WTC11 (cell line): ENCODE measurements around the gene AURKB. TPM values are rescaled to one million over a fixed set of nuclear protein-coding genes. Genes with fewer than 3 reads are reported as not detected.

ENCODE experiments used
- ATAC-seq: fragments of 200-7000 bp; cut with Tn5 transposase; 2 replicates; pipeline ENCODE4 v1.10.0; 2021; ENCODE audit warnings: mild to moderate bottlenecking, moderate library complexity
- CTCF ChIA-PET: fragments of 300-600 bp; sonication (Branson Sonifier 250); formaldehyde crosslinking; loops from one replicate; lab custom pipeline; 2021; ENCODE audit warnings: antibody characterized with exemption; lab: Charles Lee
- POLR2A ChIA-PET: fragments of 350-600 bp; sonication (Branson Sonifier 250); formaldehyde crosslinking; loops from one replicate; lab custom pipeline; 2021; ENCODE audit warnings: antibody characterized with exemption; lab: Charles Lee
- DNase-seq: peaks from one replicate; pipeline ENCODE4 v3.0.0; 2021; ENCODE audit warnings: low spot score
- H3K27ac Mint-ChIP-seq: 2 replicates; pipeline ENCODE4 v1.8.0; 2021; ENCODE audit warnings: mixed read lengths
- H3K27me3 Mint-ChIP-seq: 2 replicates; pipeline ENCODE4 v1.8.0; 2021; ENCODE audit warnings: low read depth, mild to moderate bottlenecking, moderate library complexity, mixed read lengths
- H3K36me3 Mint-ChIP-seq: 2 replicates; pipeline ENCODE4 v1.8.0; 2021; ENCODE audit warnings: mixed read lengths
- H3K4me1 Mint-ChIP-seq: 2 replicates; pipeline ENCODE4 v1.8.0; 2022; ENCODE audit warnings: mixed read lengths
- H3K4me3 Mint-ChIP-seq: 2 replicates; pipeline ENCODE4 v1.8.0; 2021; ENCODE audit warnings: mild to moderate bottlenecking, moderate library complexity, mixed read lengths
- H3K9me3 Mint-ChIP-seq: 2 replicates; pipeline ENCODE4 v1.8.0; 2021; ENCODE audit warnings: mixed read lengths
- ARID4B ChIP-seq: sonication (generic); formaldehyde crosslinking; IDR thresholded peaks from 2 replicates; pipeline ENCODE4 v1.8.0; 2023; ENCODE audit warnings: missing genetic modification reagents, mild to moderate bottlenecking, borderline replicate concordance
- ATF1 ChIP-seq: sonication (generic); formaldehyde crosslinking; IDR thresholded peaks from 2 replicates; pipeline ENCODE4 v1.8.1; 2023; ENCODE audit warnings: mild to moderate bottlenecking, moderate library complexity, missing genetic modification reagents
- ATF6 ChIP-seq: sonication (generic); formaldehyde crosslinking; IDR thresholded peaks from 2 replicates; pipeline ENCODE4 v1.8.1; 2023; ENCODE audit warnings: mild to moderate bottlenecking, missing genetic modification reagents
- CREM ChIP-seq: sonication (generic); formaldehyde crosslinking; IDR thresholded peaks from 2 replicates; pipeline ENCODE4 v1.8.1; 2022; ENCODE audit warnings: mild to moderate bottlenecking, missing genetic modification reagents, moderate library complexity
- FOXJ3 ChIP-seq: sonication (generic); formaldehyde crosslinking; IDR thresholded peaks from 2 replicates; pipeline ENCODE4 v1.9.0; 2021; ENCODE audit warnings: missing genetic modification reagents, mild to moderate bottlenecking, borderline replicate concordance
- GTF2I ChIP-seq: fragments of 250-450 bp; sonication (Bioruptor Pico); conservative IDR thresholded peaks from 2 replicates; pipeline ENCODE4 v1.4.0; 2021; ENCODE audit warnings: mild to moderate bottlenecking
- HMGXB4 ChIP-seq: sonication (generic); formaldehyde crosslinking; IDR thresholded peaks from 2 replicates; pipeline ENCODE4 v1.8.1; 2023; ENCODE audit warnings: mild to moderate bottlenecking, moderate library complexity, missing genetic modification reagents
- NR2C2 ChIP-seq: sonication (generic); formaldehyde crosslinking; IDR thresholded peaks from 2 replicates; pipeline ENCODE4 v1.8.0; 2022; ENCODE audit warnings: mild to moderate bottlenecking, missing genetic modification reagents
- PRDM15 ChIP-seq: sonication (generic); formaldehyde crosslinking; IDR thresholded peaks from 2 replicates; pipeline ENCODE4 v1.8.0; 2022; ENCODE audit warnings: missing genetic modification reagents
- RELA ChIP-seq: sonication (generic); formaldehyde crosslinking; IDR thresholded peaks from 2 replicates; pipeline ENCODE4 v1.8.1; 2022; ENCODE audit warnings: missing genetic modification reagents, mild to moderate bottlenecking, borderline replicate concordance
- SMAD4 ChIP-seq: sonication (generic); formaldehyde crosslinking; IDR thresholded peaks from 2 replicates; pipeline ENCODE4 v1.8.0; 2022; ENCODE audit warnings: mild to moderate bottlenecking, missing genetic modification reagents
- TEAD1 ChIP-seq: sonication (generic); formaldehyde crosslinking; IDR thresholded peaks from 2 replicates; pipeline ENCODE4 v1.8.0; 2022; ENCODE audit warnings: mild to moderate bottlenecking, missing genetic modification reagents
- TP53 ChIP-seq: sonication (generic); formaldehyde crosslinking; IDR thresholded peaks from 2 replicates; pipeline ENCODE4 v1.8.1; 2023; ENCODE audit warnings: mild to moderate bottlenecking, missing genetic modification reagents
- USF2 ChIP-seq: sonication (generic); formaldehyde crosslinking; IDR thresholded peaks from 2 replicates; pipeline ENCODE4 v1.8.1; 2023; ENCODE audit warnings: mild to moderate bottlenecking, missing genetic modification reagents, moderate library complexity
- ZBTB21 ChIP-seq: sonication (generic); formaldehyde crosslinking; IDR thresholded peaks from 2 replicates; pipeline ENCODE4 v1.8.1; 2023; ENCODE audit warnings: mild to moderate bottlenecking, missing genetic modification reagents, borderline replicate concordance
- ZNF121 ChIP-seq: sonication (generic); formaldehyde crosslinking; IDR thresholded peaks from 2 replicates; pipeline ENCODE4 v1.8.0; 2023; ENCODE audit warnings: missing genetic modification reagents
- ZNF232 ChIP-seq: sonication (generic); formaldehyde crosslinking; IDR thresholded peaks from 2 replicates; pipeline ENCODE4 v1.8.0; 2022; ENCODE audit warnings: mild to moderate bottlenecking, missing genetic modification reagents
- ZNF423 ChIP-seq: fragments of 250-450 bp; sonication (Bioruptor Pico); IDR thresholded peaks from 2 replicates; pipeline ENCODE4 v2.1.2; 2022; ENCODE audit warnings: mild to moderate bottlenecking, moderate library complexity
- ZNF512 ChIP-seq: sonication (generic); formaldehyde crosslinking; IDR thresholded peaks from 2 replicates; pipeline ENCODE4 v1.8.1; 2022; ENCODE audit warnings: missing genetic modification reagents, borderline replicate concordance
- ZSCAN18 ChIP-seq: fragments of 250-450 bp; sonication (Bioruptor Pico); IDR thresholded peaks from 2 replicates; pipeline ENCODE4 v2.1.2; 2022; ENCODE audit warnings: mild to moderate bottlenecking, moderate library complexity
- total RNA-seq: library from RNA; stranded (reverse); gene quantifications from 3 replicates; pipeline ENCODE4 v1.2.3, GENCODE V29; 2021

AURKB gene
- total RNA-seq, 1 experiment from 2014 or later = 215 TPM

GRCh38 chr17:8248751-8249607 is 38.6 kb upstream of the AURKB start, which contains the start of gene PFAS:
PFAS (plus strand) TSS chr17:8249289; CDS start chr17:8253938, 4,649 bp downstream.
- peaks cover 17% of the 10 kb centered on the region for H3K4me1 Mint-ChIP-seq
- POLR2A ChIA-PET = interaction anchor here (0.8 to 4.7 kb wide), 10 partner anchors 22 to 127 kb away, joined by 3 to 31 read pairs (median 6); partner anchors contain the start of genes PER1, RANGRF and SLC25A35
- H3K4me3 Mint-ChIP-seq = peak within 1 kb of the TSS; percentile 97
- peak within 1 kb of the TSS; percentile 99 for H3K27ac Mint-ChIP-seq
- CTCF ChIA-PET = interaction anchor here (0.8 to 2.8 kb wide), 5 partner anchors 26 to 161 kb away, joined by 4 to 12 read pairs (median 7); no protein-coding TSS in a partner anchor
- ATAC-seq = peak; percentile 44
- H3K36me3 Mint-ChIP-seq = peaks cover 14% of the 10 kb centered on the region
- H3K9me3 Mint-ChIP-seq = 0 out of 2 replicates have a peak, but pooled peaks cover 8% of the 10 kb centered on the region
- peak; percentile 96 for DNase-seq
- no peaks in the 10 kb centered on the region for H3K27me3 Mint-ChIP-seq
- TF ChIP-seq SMAD4 (CRISPR knock-in tag) (no peak), PRDM15 (no peak), GTF2I (CRISPR knock-in tag) (no peak), TEAD1 (CRISPR knock-in tag) (no peak), ATF6 (no peak), HMGXB4 (CRISPR knock-in tag) (peak; percentile 63; the same call in 1 of the 2 replicates), NR2C2 (CRISPR knock-in tag) (no peak), ZNF232 (no peak; the same call in 1 of the 2 replicates), CREM (CRISPR knock-in tag) (peak; percentile 99), RELA (no peak), FOXJ3 (CRISPR knock-in tag) (no peak), ZNF512 (CRISPR knock-in tag) (no peak), ZBTB21 (CRISPR knock-in tag) (no peak), ARID4B (no peak), USF2 (CRISPR knock-in tag) (peak; percentile 48), ZSCAN18 (CRISPR knock-in tag) (no peak), ZNF423 (CRISPR knock-in tag) (no peak), TP53 (CRISPR knock-in tag) (peak; percentile 75; the same call in 1 of the 2 replicates), ZNF121 (no peak), ATF1 (peak; percentile 93; the same call in 1 of the 2 replicates)
